Fibroblast of villous mesenchyme (primary cell): Measurements from ENCODE around the gene CHST12. TPM values are rescaled to one million over a fixed set of nuclear protein-coding genes. Genes with fewer than 3 reads are reported as not detected.

Experiments
- DNase-seq: peaks from one replicate; pipeline ENCODE4 v3.0.0-alpha.2; 2010; ENCODE audit warnings: low read depth
- H3K4me3 ChIP-seq: 2 replicates; pipeline ENCODE4 v1.5.1; 2011; ENCODE audit warnings: low read depth, mild to moderate bottlenecking, low read length
- total RNA-seq: library from RNA; depleted of rRNA; stranded (reverse); fragments of >200 nt; gene quantifications from 2 replicates; pipeline ENCODE4 v1.2.3, GENCODE V29; 2012
- TF ChIP-seq, protein P1 (sequence below): IDR thresholded peaks from 2 replicates; pipeline ENCODE4 v1.5.1; 2012; ENCODE audit warnings: low read depth, mild to moderate bottlenecking, low read length; ENCODE audit not compliant: insufficient read depth

CHST12 gene
- total RNA-seq, 1 donor = 3.5 TPM

DNA sequence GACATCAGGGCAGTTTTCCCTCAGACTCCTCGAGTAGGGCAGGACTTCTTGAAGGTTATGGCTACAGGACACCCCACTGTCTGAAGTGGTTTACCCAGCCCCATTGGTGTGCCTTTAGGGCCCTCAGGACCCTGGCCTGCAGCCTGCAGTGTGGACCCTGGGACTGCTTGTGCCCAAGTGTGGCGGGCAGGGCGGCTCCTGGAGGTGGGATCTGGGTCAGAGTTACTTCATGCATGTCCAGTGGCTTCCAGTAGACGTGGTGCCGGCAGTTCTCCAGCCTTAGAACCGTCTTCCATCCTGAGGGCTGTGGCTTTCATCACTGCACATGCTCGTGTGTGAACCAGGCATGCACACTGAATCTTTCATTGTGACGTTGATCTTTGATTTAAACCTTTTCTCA lies 32.1 kb upstream of the CHST12 start:
- no peak for DNase-seq
- no peak overlapping the region for H3K4me3 ChIP-seq
- TF ChIP-seq, protein P1, sequence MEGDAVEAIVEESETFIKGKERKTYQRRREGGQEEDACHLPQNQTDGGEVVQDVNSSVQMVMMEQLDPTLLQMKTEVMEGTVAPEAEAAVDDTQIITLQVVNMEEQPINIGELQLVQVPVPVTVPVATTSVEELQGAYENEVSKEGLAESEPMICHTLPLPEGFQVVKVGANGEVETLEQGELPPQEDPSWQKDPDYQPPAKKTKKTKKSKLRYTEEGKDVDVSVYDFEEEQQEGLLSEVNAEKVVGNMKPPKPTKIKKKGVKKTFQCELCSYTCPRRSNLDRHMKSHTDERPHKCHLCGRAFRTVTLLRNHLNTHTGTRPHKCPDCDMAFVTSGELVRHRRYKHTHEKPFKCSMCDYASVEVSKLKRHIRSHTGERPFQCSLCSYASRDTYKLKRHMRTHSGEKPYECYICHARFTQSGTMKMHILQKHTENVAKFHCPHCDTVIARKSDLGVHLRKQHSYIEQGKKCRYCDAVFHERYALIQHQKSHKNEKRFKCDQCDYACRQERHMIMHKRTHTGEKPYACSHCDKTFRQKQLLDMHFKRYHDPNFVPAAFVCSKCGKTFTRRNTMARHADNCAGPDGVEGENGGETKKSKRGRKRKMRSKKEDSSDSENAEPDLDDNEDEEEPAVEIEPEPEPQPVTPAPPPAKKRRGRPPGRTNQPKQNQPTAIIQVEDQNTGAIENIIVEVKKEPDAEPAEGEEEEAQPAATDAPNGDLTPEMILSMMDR = no peak

DNA sequence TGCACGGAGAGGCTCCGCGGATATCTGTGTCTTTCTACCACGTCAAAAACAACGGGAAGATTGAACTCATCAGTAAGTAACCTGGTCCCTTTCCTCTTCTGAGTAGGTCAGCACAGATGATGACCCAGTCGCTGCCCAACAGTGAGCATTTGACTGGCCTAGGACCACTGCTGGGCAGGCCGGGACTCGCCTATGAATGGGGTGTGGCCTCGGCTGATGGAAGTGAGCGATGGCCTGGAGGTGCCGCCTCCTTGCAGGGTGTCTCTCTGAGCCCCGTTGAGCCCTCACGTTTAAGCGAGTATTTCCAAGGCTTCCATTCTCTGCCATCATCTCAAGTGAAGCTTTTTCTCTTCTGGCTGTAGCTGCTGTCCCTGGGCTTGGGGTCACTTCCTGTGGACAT lies 30.7 kb upstream of the CHST12 start:
- DNase-seq = no peak
- H3K4me3 ChIP-seq = no peak overlapping the region
- TF ChIP-seq, protein P1 = no peak

DNA sequence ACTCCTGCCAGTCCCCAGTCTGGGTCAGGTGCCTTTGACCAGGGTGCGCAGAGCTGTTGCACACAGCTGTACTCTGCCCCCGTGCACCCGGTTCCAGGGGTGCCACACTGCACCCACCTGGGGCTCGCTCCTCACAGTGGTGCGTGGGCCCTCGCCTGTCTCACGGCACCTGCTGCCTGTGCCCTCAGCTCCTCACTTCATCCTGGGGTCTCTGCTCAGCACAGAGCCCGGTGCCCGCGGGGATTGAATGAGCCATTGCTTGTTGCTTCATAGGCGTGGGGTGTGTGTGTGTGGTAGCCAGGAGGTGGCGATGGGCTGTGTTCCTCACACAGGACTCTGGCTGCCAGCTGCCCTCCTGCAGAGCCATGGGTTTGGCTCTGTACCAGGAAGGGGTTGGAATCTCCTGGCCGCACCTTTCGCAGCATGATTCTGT lies 30.3 kb upstream of the CHST12 start:
- no peak overlapping the region for H3K4me3 ChIP-seq
- DNase-seq = no peak
- TF ChIP-seq, protein P1 = no peak

DNA sequence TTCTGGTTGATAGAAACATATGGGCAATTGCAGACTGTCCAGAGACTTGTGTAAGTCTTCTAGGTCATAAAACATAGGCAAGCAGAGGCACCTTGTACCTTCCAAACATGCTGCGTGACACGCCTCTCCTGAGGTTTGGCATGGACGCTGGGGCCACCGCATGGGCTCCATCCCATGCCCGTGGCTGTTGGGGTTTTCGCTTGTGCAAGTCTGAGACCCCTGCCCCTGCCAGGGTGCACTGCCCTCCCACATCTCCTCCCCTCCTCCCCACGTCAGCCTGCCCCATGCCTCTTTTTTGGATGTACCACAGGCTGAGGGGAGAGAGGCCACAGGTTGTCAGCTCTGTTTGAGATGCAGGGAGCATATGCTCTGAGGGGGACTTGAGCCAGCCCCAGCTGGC lies 29.8 kb upstream of the CHST12 start:
- DNase-seq = no peak
- H3K4me3 ChIP-seq = no peak overlapping the region
- TF ChIP-seq, protein P1 = no peak

DNA sequence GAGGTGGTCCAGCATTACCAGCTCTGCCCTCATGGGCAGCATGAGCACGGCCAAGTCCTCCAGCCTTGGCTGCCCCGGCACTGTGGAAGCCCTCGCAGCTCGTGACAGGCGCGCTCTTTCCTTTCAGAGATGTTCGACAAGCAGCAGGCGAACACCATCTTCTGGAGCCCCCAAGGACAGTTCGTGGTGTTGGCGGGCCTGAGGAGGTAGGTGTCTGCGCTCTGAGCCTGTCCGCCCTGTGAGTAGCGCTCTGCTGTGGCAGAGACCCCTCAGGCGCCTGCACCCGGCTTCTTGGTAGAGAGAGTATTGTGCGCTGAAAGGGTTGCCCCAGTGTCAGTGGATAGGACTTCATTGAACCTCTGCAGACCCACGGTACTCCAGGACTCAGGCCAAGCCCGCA lies 29.0 kb upstream of the CHST12 start:
- no peak for DNase-seq
- TF ChIP-seq, protein P1 = no peak
- H3K4me3 ChIP-seq = no peak overlapping the region

DNA sequence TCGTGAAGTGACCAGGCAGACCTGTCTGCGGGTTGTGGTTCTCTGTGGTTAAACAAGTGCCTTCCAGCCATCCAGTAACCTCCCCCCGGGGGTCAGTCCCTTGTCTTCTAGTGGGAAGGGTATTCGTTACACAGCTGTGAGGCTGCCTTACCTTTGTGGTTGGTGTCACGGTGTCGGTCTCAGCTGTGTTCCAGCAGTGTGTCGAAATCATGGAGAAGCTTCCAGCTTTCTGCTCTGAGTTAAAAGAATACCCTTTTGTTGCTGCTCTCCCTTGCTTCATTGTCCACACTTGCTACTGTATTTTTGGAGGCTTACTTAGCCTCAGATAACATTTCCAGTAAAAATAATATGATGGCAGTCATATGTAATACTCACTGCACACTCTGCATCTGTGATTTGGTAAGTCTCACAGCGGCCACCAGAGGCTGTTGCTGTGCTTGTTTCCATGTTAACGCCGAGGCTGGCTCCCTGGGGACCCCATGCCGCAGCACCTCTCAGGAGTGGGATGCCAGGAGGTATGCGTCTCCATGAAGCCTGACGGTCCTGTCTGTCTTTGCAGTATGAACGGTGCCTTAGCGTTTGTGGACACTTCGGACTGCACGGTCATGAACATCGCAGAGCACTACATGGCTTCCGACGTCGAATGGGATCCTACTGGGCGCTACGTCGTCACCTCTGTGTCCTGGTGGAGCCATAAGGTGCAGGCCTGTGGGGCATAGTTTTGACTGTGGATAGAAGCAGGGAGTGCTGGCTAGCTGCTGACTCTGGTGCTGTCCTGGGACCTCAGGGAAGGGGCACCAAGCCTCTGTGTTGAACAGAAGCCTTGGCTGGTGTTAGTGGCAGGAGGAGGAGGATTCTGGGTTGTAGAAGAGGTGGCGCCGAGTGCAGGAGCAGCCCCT lies 28.3 kb upstream of the CHST12 start:
- DNase-seq = no peak
- TF ChIP-seq, protein P1 = no peak
- H3K4me3 ChIP-seq = no peak overlapping the region
